GM23338 (cell line): ENCODE results near the gene AP2A2.
"Not testable (repeated sequence)": the region's sequence is repeated elsewhere in the genome, so short reads cannot be mapped to it uniquely, and the experiment has no call there.

Experiments
- POLR2AphosphoS5 ChIP-seq: IDR thresholded peaks from 2 replicates; pipeline ENCODE4 v1.6.1; 2016; ENCODE audit warnings: antibody characterized with exemption, low read depth
- TF ChIP-seq, protein P1 (sequence below), 2 experiments: fragments of 200-600 bp in 1 of 2; sonication (generic) in 1 of 2; conservative IDR thresholded peaks; 2 replicates each; pipeline versions ENCODE4 v1.5.1 to v1.6.1; 2016 to 2017; ENCODE audit warnings: antibody characterized with exemption in 2 of 2, low read depth in 2 of 2, mild to moderate bottlenecking in 2 of 2, moderate library complexity in 1 of 2

GRCh38 chr11:975376-975775, 49.7 kb downstream of the AP2A2 start:
- not testable (repeated sequence) for TF ChIP-seq POLR2AphosphoS5
- TF ChIP-seq, protein P1, sequence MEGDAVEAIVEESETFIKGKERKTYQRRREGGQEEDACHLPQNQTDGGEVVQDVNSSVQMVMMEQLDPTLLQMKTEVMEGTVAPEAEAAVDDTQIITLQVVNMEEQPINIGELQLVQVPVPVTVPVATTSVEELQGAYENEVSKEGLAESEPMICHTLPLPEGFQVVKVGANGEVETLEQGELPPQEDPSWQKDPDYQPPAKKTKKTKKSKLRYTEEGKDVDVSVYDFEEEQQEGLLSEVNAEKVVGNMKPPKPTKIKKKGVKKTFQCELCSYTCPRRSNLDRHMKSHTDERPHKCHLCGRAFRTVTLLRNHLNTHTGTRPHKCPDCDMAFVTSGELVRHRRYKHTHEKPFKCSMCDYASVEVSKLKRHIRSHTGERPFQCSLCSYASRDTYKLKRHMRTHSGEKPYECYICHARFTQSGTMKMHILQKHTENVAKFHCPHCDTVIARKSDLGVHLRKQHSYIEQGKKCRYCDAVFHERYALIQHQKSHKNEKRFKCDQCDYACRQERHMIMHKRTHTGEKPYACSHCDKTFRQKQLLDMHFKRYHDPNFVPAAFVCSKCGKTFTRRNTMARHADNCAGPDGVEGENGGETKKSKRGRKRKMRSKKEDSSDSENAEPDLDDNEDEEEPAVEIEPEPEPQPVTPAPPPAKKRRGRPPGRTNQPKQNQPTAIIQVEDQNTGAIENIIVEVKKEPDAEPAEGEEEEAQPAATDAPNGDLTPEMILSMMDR (conservative IDR thresholded peaks at IDR 0.05; ENCODE audit: low read depth in 2 of 2): not testable (repeated sequence)
